ENCODE measurements around the gene CHTOP. TPM values are rescaled to one million over a fixed set of nuclear protein-coding genes. Genes with fewer than 3 reads are reported as not detected.
"Not testable (repeated sequence)": the region's sequence is repeated elsewhere in the genome, so short reads cannot be mapped to it uniquely, and the experiment has no call there.

Gene CHTOP
- total RNA-seq, 4 donors from 2014 or later: 35.2 to 86.1 (median 65.2) TPM

GRCh38 chr1:153636312-153636711, 2.4 kb downstream of the CHTOP start:
- TF ChIP-seq EP300 (IDR thresholded peaks at IDR 0.05; ENCODE audit: low read depth) (no peak), POLR2A (IDR thresholded peaks at IDR 0.05) (no peak), POLR2AphosphoS5 (IDR thresholded peaks at IDR 0.05) (no peak), CTCF (IDR thresholded peaks at IDR 0.05) (no peak)
- peaks cover 20 to 54% (median 39%) of the 10 kb centered on the region in 4 donors for H3K4me1 ChIP-seq
- intact Hi-C loops (cut with DNase I; ENCODE audit: low total_unique reads) (no loop called here), in situ Hi-C loops (cut with MboI; ENCODE audit: low pct_ligation_motif_present in 1 of 4, low pct_unique_long_range_greater_than_20kb in 1 of 4, low sequenced_read_pairs in 3 of 4) (no loop called here)
- no peak overlapping the region for H3K4me3 ChIP-seq
- H3K36me3 ChIP-seq: peaks cover 0 to 51% (median 25%) of the 10 kb centered on the region in 4 donors
- no peaks in the 10 kb centered on the region for H3K9me3 ChIP-seq
- 85 to 91% methylated on average over 7 to 9 of the region's 9 CpGs for WGBS, 2 donors (ENCODE audit: low coverage in 1 of 2)
- no peak for DNase-seq
- H3K27me3 ChIP-seq: no peaks in the 10 kb centered on the region
- H3K27ac ChIP-seq: peak overlapping the region in 1 of 4 donors; percentile 98

- no peak for DNase-seq
- Histone ChIP-seq H3K27ac (no peak overlapping the region), H3K36me3 (peaks cover 0 to 70% (median 35%) of the 10 kb centered on the region in 4 donors), H3K27me3 (no peaks in the 10 kb centered on the region), H3K9me3 (no peaks in the 10 kb centered on the region), H3K4me1 (peaks cover 12 to 41% (median 32%) of the 10 kb centered on the region in 4 donors), H3K4me3 (no peak overlapping the region)
- WGBS, 2 donors (ENCODE audit: low coverage in 1 of 2): 52 to 84% methylated on average over 5 to 6 of the region's 6 CpGs
- intact Hi-C loops (cut with DNase I; ENCODE audit: low total_unique reads): no loop called here
- TF ChIP-seq POLR2AphosphoS5 (IDR thresholded peaks at IDR 0.05): no peak
- TF ChIP-seq POLR2A (IDR thresholded peaks at IDR 0.05): no peak
- no peak for TF ChIP-seq CTCF (IDR thresholded peaks at IDR 0.05)
- TF ChIP-seq EP300 (IDR thresholded peaks at IDR 0.05; ENCODE audit: low read depth): no peak
- in situ Hi-C loops (cut with MboI; ENCODE audit: low pct_ligation_motif_present in 1 of 4, low pct_unique_long_range_greater_than_20kb in 1 of 4, low sequenced_read_pairs in 3 of 4): no loop called here
These were observed 4.4 kb downstream of the CHTOP start for GRCh38 chr1:153638261-153638660.

GRCh38 chr1:153639280-153639679, 5.4 kb downstream of the CHTOP start:
- H3K4me3 ChIP-seq: no peak overlapping the region
- H3K36me3 ChIP-seq: peaks cover 0 to 79% (median 40%) of the 10 kb centered on the region in 4 donors
- DNase-seq: no peak
- in situ Hi-C loops (cut with MboI; ENCODE audit: low pct_ligation_motif_present in 1 of 4, low pct_unique_long_range_greater_than_20kb in 1 of 4, low sequenced_read_pairs in 3 of 4): no loop called here
- intact Hi-C loops (cut with DNase I; ENCODE audit: low total_unique reads): no loop called here
- no peaks in the 10 kb centered on the region for H3K27me3 ChIP-seq
- H3K9me3 ChIP-seq: no peaks in the 10 kb centered on the region
- 73 to 81% methylated on average over 3 of the region's 3 CpGs for WGBS, 2 donors (ENCODE audit: low coverage in 1 of 2)
- H3K4me1 ChIP-seq: peaks cover 10 to 40% (median 28%) of the 10 kb centered on the region in 4 donors
- no peak overlapping the region for H3K27ac ChIP-seq
- TF ChIP-seq POLR2A (IDR thresholded peaks at IDR 0.05) (no peak), POLR2AphosphoS5 (IDR thresholded peaks at IDR 0.05) (no peak), CTCF (IDR thresholded peaks at IDR 0.05) (no peak), EP300 (IDR thresholded peaks at IDR 0.05; ENCODE audit: low read depth) (no peak)

- H3K4me3 ChIP-seq; intact Hi-C loops (cut with DNase I; ENCODE audit: low total_unique reads); H3K27me3 ChIP-seq; in situ Hi-C loops (cut with MboI; ENCODE audit: low pct_ligation_motif_present in 1 of 4, low pct_unique_long_range_greater_than_20kb in 1 of 4, low sequenced_read_pairs in 3 of 4); DNase-seq; H3K27ac ChIP-seq; H3K9me3 ChIP-seq: not testable (repeated sequence)
- Histone ChIP-seq H3K36me3 (peaks cover 0 to 88% (median 44%) of the 10 kb centered on the region in 4 donors), H3K4me1 (peaks cover 9 to 36% (median 24%) of the 10 kb centered on the region in 4 donors)
- WGBS, 2 donors (ENCODE audit: low coverage in 1 of 2): 90 to 98% methylated on average over 2 to 5 of the region's 5 CpGs
These were observed 6.3 kb downstream of the CHTOP start for GRCh38 chr1:153640213-153640612.

- Histone ChIP-seq H3K36me3 (peaks cover 2 to 95% (median 49%) of the 10 kb centered on the region in 4 donors), H3K4me1 (peaks cover 2 to 29% (median 17%) of the 10 kb centered on the region in 4 donors), H3K4me3 (no peak overlapping the region), H3K27ac (no peak overlapping the region), H3K9me3 (no peaks in the 10 kb centered on the region), H3K27me3 (no peaks in the 10 kb centered on the region)
- WGBS, 2 donors (ENCODE audit: low coverage in 1 of 2): 68 to 88% methylated on average over 3 to 6 of the region's 6 CpGs
- intact Hi-C loops (cut with DNase I; ENCODE audit: low total_unique reads): no loop called here
- in situ Hi-C loops (cut with MboI; ENCODE audit: low pct_ligation_motif_present in 1 of 4, low pct_unique_long_range_greater_than_20kb in 1 of 4, low sequenced_read_pairs in 3 of 4): no loop called here
- DNase-seq: no peak
- no peak for TF ChIP-seq EP300 (IDR thresholded peaks at IDR 0.05; ENCODE audit: low read depth)
- no peak for TF ChIP-seq POLR2AphosphoS5 (IDR thresholded peaks at IDR 0.05)
- TF ChIP-seq POLR2A (IDR thresholded peaks at IDR 0.05): no peak
- no peak for TF ChIP-seq CTCF (IDR thresholded peaks at IDR 0.05)
These were observed 7.0 kb downstream of the CHTOP start for GRCh38 chr1:153640861-153641260.
